H7 (cell line): ENCODE results near the gene R3HCC1L. TPM values are rescaled to one million over a fixed set of nuclear protein-coding genes. Genes with fewer than 3 reads are reported as not detected.

ENCODE experiments used
- total RNA-seq: library from RNA; depleted of rRNA; stranded (reverse); fragments of >200 nt; shearing (Covaris generic); gene quantifications from 2 replicates; pipeline ENCODE4 v1.2.3, GENCODE V29; 2014; rRNA removed

Gene R3HCC1L
- total RNA-seq, 1 experiment from 2014 or later = 11.8 TPM

Other genes with a start within 250 kb of the R3HCC1L start
- 0.03 and 0.63 TPM in 2 replicates for gene CRTAC1, start 104.0 kb upstream of the R3HCC1L start, total RNA-seq
- 1.4 and 1.7 TPM in 2 replicates for gene LOXL4, start 133.5 kb downstream of the R3HCC1L start, total RNA-seq